Lung (tissue), 12 donors: ENCODE measurements around the gene TFIP11. TPM values are rescaled to one million over a fixed set of nuclear protein-coding genes. Genes with fewer than 3 reads are reported as not detected.

ENCODE experiments used
- ATAC-seq: fragments of 200-7000 bp; cut with Tn5 transposase; one replicate; pipeline ENCODE4 v1.9.1; 2020; ENCODE audit warnings: moderate number of reproducible peaks; ENCODE audit not compliant: insufficient read depth, low FRiP score
- DNase-seq, 3 donors: peaks; one replicate each; pipeline ENCODE4 v3.0.0-alpha.2; 2013 to 2017
- H3K27ac ChIP-seq, 2 donors: one replicate each; pipeline ENCODE4 v1.5.1; 2013; ENCODE audit warnings: mild to moderate bottlenecking in 2 of 2, moderate library complexity in 2 of 2, control low read depth in 1 of 2, inconsistent platforms in 1 of 2, low read depth in 1 of 2, low read length in 1 of 2
- H3K27me3 ChIP-seq, 3 donors: one replicate each; pipeline ENCODE4 v1.5.1; 2013; ENCODE audit warnings: low read length in 2 of 3; ENCODE audit not compliant: control insufficient read depth in 3 of 3, insufficient read depth in 3 of 3
- H3K36me3 ChIP-seq, 4 donors: one replicate each; pipeline ENCODE4 v1.5.1; 2013; ENCODE audit warnings: low read length in 4 of 4, mild to moderate bottlenecking in 1 of 4, moderate library complexity in 1 of 4; ENCODE audit not compliant: control insufficient read depth in 4 of 4, insufficient read depth in 4 of 4
- H3K4me1 ChIP-seq, 5 donors: one replicate each; pipeline ENCODE4 v1.5.1; 2013; ENCODE audit warnings: low read length in 5 of 5, mild to moderate bottlenecking in 2 of 5, moderate library complexity in 1 of 5; ENCODE audit not compliant: control insufficient read depth in 5 of 5, insufficient read depth in 5 of 5
- H3K4me3 ChIP-seq: one replicate; pipeline ENCODE4 v1.5.1; 2013; ENCODE audit warnings: mild to moderate bottlenecking, control low read depth, moderate library complexity
- H3K9ac ChIP-seq, 2 donors: one replicate each; pipeline ENCODE4 v1.5.1; 2013; ENCODE audit warnings: low read length in 2 of 2, control low read depth in 1 of 2; ENCODE audit not compliant: insufficient read depth in 1 of 2
- H3K9me3 ChIP-seq, 4 donors: one replicate each; pipeline ENCODE4 v1.5.1; 2013; ENCODE audit warnings: low read length in 3 of 4, mild to moderate bottlenecking in 1 of 4, moderate library complexity in 1 of 4; ENCODE audit not compliant: control insufficient read depth in 4 of 4, insufficient read depth in 3 of 4
- WGBS, 2 donors: extraction: QIAGEN DNeasy Blood & Tissue Kit; methylation state at CpG; one replicate each; pipeline ENCODE4 v1.1.7; 2013; 5-methylcytosine and 5-hydroxymethylcytosine counted together
- polyA plus RNA-seq, 2 donors: library from polyadenylated mRNA; stranded (reverse); fragments of 200-250 nt; gene quantifications; one replicate each; pipeline ENCODE4 v1.2.1, GENCODE V29; 2013
- total RNA-seq, 2 donors: library from RNA; depleted of rRNA in 1 of 2; stranded (reverse); fragments of >200 nt in 1 of 2; gene quantifications; one replicate each; pipeline ENCODE4 v1.2.1, GENCODE V29; 2014 to 2021
- TF ChIP-seq, protein P1 (sequence below): IDR thresholded peaks from 2 replicates; pipeline ENCODE4 v1.5.1; 2012; ENCODE audit warnings: mild to moderate bottlenecking; ENCODE audit errors: control extremely low read depth, extremely low read depth
- donor health status: control.
- donor health status: control.
- donor health status: Bipolar disorder and iron deficiency.
- donor health status: healthy.
- donor health status: DM: yes; HTN: yes; CAD: no.

TFIP11 gene
- total and polyA plus RNA-seq, 4 donors, result 18.4 to 37.2 (median 24.5) TPM

DNA sequence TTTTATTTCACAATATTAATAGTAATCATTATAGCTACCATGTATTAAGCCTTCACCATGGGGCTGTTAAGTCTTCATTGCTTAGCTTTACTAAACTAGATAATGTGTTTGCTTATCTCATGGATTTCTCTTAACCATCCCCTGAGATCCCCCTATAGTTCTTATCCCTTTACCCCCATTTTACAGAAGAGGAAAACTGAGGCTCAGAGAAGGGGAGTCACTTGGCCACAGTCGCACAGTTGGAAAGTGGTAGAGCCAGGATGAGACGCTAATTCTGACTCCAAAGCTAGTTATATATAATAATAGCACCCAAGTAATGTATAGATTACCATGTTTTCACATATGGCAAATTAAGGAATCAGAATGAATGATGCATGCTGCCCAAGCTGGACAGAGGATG lies 9.7 kb upstream of the TFIP11 start:
- no peak for DNase-seq
- TF ChIP-seq, protein P1, sequence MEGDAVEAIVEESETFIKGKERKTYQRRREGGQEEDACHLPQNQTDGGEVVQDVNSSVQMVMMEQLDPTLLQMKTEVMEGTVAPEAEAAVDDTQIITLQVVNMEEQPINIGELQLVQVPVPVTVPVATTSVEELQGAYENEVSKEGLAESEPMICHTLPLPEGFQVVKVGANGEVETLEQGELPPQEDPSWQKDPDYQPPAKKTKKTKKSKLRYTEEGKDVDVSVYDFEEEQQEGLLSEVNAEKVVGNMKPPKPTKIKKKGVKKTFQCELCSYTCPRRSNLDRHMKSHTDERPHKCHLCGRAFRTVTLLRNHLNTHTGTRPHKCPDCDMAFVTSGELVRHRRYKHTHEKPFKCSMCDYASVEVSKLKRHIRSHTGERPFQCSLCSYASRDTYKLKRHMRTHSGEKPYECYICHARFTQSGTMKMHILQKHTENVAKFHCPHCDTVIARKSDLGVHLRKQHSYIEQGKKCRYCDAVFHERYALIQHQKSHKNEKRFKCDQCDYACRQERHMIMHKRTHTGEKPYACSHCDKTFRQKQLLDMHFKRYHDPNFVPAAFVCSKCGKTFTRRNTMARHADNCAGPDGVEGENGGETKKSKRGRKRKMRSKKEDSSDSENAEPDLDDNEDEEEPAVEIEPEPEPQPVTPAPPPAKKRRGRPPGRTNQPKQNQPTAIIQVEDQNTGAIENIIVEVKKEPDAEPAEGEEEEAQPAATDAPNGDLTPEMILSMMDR, result no peak
- Histone ChIP-seq H3K9me3 (no peaks in the 10 kb centered on the region), H3K4me3 (no peak overlapping the region), H3K9ac (no peak overlapping the region), H3K27ac (no peak overlapping the region), H3K4me1 (no peaks in the 10 kb centered on the region), H3K27me3 (no peaks in the 10 kb centered on the region), H3K36me3 (peaks cover 0 to 8% (median 2%) of the 10 kb centered on the region in 4 donors)
- no peak for ATAC-seq
- 95 to 98% methylated on average over 2 of the region's 2 CpGs for WGBS, 2 donors

DNA sequence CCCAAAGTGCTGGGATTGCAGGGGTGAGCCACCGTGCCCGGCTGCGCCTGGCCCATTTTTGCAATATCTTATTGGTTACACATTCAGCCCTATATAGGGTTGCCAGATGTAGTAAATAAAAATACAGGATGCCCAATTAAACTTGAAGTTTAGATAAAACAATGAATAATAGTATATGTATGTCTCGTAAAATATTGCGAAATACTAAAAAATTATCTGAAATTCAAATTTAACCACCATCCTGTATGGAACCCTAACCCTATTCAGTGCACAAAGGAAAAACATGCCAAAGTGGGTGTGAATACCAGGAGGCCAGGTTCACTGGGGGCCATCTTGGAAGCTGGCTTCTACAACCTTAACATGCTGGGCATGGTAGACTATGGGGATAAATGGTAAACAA lies 5.2 kb upstream of the TFIP11 start:
- Histone ChIP-seq H3K27ac (no peak overlapping the region), H3K4me3 (no peak overlapping the region), H3K36me3 (peaks cover 0 to under 1% (median 0%) of the 10 kb centered on the region in 4 donors), H3K9ac (no peak overlapping the region), H3K27me3 (no peaks in the 10 kb centered on the region), H3K9me3 (no peaks in the 10 kb centered on the region), H3K4me1 (peaks cover 4 to 15% (median 7%) of the 10 kb centered on the region in 5 donors)
- 95 to 97% methylated on average over 5 of the region's 5 CpGs for WGBS, 2 donors
- ATAC-seq (no peak), DNase-seq (no peak)
- TF ChIP-seq, protein P1, result no peak

GRCh38 chr22:26516503-26516902 lies 4.2 kb upstream of the TFIP11 start:
- H3K4me3 ChIP-seq, result no peak overlapping the region
- H3K36me3 ChIP-seq, result peaks cover 0 to 2% (median 0%) of the 10 kb centered on the region in 4 donors
- WGBS, 2 donors, result 78 to 83% methylated on average over 1 of the region's 1 CpG
- no peak overlapping the region for H3K27ac ChIP-seq
- H3K27me3 ChIP-seq, result no peaks in the 10 kb centered on the region
- H3K9ac ChIP-seq, result no peak overlapping the region
- DNase-seq (no peak), ATAC-seq (no peak)
- no peaks in the 10 kb centered on the region for H3K9me3 ChIP-seq
- TF ChIP-seq, protein P1, result no peak
- peaks cover 4 to 19% (median 7%) of the 10 kb centered on the region in 5 donors for H3K4me1 ChIP-seq

DNA sequence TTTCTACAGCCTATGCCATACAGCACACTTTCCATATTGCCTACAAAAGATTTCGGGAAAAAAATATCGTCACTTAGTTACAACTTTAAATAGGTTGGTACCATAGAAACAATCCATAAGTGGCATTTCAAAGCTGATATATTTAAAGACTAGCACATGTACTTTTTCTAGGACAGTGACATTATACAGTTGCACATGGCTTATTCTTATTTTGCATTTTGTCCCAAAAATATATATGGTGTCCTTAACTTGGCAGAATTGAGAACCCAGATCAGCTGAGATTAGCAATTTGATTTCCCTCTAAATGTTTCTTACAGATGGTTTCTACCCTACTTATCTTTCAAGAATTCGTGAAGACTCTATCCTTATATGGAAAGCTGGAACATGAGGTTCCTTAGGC lies 3.7 kb upstream of the TFIP11 start:
- Histone ChIP-seq H3K27ac (no peak overlapping the region), H3K4me3 (no peak overlapping the region), H3K4me1 (peaks cover 4 to 24% (median 12%) of the 10 kb centered on the region in 5 donors), H3K9ac (no peak overlapping the region), H3K27me3 (no peaks in the 10 kb centered on the region), H3K9me3 (no peaks in the 10 kb centered on the region), H3K36me3 (peaks cover 0 to 3% (median 0%) of the 10 kb centered on the region in 4 donors)
- ATAC-seq (no peak), DNase-seq (no peak)
- TF ChIP-seq, protein P1, result no peak
- 83 to 90% methylated on average over 3 of the region's 3 CpGs for WGBS, 2 donors
